Heart left ventricle (tissue), 13 donors: ENCODE data around the gene SNX5.

Experiments
- POLR2A ChIP-seq, 2 donors: fragments of 450-650 bp; IDR thresholded peaks; one replicate each; pipeline ENCODE4 v1.6.1; 2017; ENCODE audit warnings: antibody characterized with exemption in 2 of 2, mild to moderate bottlenecking in 2 of 2, moderate library complexity in 2 of 2
- TF ChIP-seq, protein P1 (sequence below), 12 donors: fragments of 200-600 bp; sonication (generic) in 4 of 12; IDR thresholded peaks; one replicate each; pipeline versions ENCODE4 v1.5.0 to v1.8.0; 2018 to 2022; ENCODE audit warnings: antibody characterized with exemption in 12 of 12, mild to moderate bottlenecking in 5 of 12
- donor health status: ischemic (EF 13 %, LVEDD 7.1; RV severe dilation, severe dysfunction).
- donor health status: DM: no; HTN: yes; CAD: no.
- donor health status: DM: no; HTN: no; CAD: no.
- donor health status: ischemic (EF 25% LVEDD 6.9; RV normal size, moderate dysfunction).
- donor health status: ischemic (EF 25% LVEDD 5.7; RV mildly dilated, moderate dysfunction).
- donor health status: ischemic (EF 35%, LVEDD 5.7; RV mildly dilated, moderate dysfunction).
- donor health status: nonischemic (EF 11% LVEDD 7.7; RV severe dilation, severe dysfunction).
- donor health status: DM: yes; HTN: yes; CAD: no.
- donor health status: PGD.
- donor health status: ischemic (EF 29% LVEDD 5.4; RV normal size, mild dysfunction).
- donor health status: nonischemic (EF 23%, LVEDD 6.1; RV moderate dilation, normal function).

- TF ChIP-seq, protein P1, sequence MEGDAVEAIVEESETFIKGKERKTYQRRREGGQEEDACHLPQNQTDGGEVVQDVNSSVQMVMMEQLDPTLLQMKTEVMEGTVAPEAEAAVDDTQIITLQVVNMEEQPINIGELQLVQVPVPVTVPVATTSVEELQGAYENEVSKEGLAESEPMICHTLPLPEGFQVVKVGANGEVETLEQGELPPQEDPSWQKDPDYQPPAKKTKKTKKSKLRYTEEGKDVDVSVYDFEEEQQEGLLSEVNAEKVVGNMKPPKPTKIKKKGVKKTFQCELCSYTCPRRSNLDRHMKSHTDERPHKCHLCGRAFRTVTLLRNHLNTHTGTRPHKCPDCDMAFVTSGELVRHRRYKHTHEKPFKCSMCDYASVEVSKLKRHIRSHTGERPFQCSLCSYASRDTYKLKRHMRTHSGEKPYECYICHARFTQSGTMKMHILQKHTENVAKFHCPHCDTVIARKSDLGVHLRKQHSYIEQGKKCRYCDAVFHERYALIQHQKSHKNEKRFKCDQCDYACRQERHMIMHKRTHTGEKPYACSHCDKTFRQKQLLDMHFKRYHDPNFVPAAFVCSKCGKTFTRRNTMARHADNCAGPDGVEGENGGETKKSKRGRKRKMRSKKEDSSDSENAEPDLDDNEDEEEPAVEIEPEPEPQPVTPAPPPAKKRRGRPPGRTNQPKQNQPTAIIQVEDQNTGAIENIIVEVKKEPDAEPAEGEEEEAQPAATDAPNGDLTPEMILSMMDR (IDR thresholded peaks at IDR 0.05), result no peak
- no peak for TF ChIP-seq POLR2A (IDR thresholded peaks at IDR 0.05)
Measured at GRCh38 chr20:18001131-18001921, 32.7 kb upstream of the SNX5 start.
